Fibroblast of skin of abdomen (primary cell): ENCODE measurements around the gene JAZF1.
A peak's percentile ranks its signal among the peaks of the same experiment; 100 is the strongest.

Experiments
- DNase-seq: peaks from one replicate; pipeline ENCODE4 v3.0.0-alpha.2; 2013

The JAZF1 gene

GRCh38 chr7:28191184-28191583, 10.6 kb upstream of the JAZF1 start:
- DNase-seq = no peak

DNA sequence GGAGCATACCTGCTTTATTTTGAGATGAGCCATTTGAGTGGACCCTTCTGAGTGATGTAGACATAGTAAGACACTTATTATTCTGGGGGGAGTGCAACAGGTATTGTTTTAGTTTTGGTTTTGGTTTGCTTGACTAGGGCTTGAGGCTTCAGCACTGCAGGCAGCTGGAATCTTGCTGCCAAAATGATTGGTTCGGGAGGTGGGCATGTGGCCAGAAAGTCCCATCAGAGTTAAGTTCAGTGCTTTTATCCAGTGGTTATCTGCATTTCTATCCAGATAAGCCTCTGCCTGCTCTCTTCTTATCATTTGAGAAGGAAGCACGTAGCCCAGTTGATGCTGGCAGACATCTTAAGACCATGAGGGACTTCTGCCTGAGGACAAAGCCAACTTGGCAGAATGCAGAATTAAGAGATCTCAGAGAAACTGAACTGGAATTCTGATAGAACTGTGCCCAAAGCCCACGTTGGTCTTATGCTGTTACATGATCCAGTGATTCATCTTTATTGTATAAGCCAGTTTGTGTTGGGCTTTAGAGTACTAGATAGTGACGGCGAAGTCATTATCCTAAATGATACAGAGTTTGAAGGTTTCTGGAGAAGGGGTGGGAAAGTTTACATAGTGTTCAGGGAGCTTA, 9.6 kb upstream of the JAZF1 start:
- DNase-seq = no peak

DNA sequence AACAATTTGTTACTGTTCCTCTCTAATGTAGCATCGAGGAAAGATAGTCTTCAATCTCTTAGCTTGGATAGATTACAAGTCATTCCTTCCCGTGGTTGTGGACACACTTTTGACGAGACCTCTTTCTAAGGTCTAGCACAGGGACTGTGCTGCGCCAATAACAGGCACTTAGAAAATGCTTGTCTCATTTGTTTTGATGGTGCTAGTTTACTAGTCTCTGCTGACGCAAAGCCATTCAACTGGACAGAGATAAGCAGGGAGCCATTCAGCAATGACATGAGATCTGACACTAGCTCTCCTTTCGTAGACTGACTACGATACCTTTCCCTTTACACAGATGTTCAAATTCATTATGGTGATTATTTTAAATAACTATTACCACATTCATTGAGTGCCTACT, 6.4 kb upstream of the JAZF1 start:
- DNase-seq = no peak

DNA sequence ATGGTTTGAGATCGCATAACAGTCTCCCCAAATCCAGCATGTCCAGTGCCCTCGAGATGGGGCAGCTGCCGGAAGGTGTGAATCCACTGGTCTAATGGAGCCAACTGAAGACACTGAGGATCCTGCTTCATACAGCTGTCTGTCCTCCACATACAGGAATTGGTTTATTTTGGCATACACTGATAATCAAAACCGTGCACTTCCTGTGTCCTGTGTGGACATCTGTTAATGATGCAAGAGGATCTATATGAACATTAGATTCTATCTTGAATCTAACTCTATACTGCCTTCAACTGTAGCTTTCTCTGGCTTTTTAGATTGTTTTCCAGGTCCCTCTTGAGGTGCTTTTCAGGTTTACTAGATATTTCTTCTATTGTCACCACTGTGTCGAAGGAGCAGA, 3.0 kb upstream of the JAZF1 start:
- peak; percentile 61 for DNase-seq

GRCh38 chr7:28182071-28182471, 1.5 kb upstream of the JAZF1 start:
- DNase-seq = no peak

DNA sequence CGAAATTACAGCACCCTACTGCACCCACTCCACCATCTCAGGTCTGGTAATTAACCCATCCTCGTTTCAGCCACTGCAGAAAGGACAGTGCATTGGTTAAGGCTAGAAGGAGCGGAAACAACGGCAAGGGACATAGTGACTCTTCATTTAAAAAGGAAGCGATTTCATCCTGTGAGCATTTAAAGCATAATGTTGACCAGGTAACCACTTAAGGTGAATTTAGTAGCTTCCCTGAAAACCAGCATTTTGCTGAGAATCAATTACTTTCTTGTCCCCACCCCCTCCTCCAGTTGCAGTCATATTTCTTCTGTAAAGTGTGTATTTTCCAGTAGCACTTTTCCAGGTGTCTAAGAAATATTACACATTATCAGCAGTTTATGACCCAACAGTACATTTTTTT, 821 bp upstream of the JAZF1 start:
- DNase-seq = no peak

GRCh38 chr7:28180031-28180363, 598 bp downstream of the JAZF1 start:
- DNase-seq = no peak

DNA sequence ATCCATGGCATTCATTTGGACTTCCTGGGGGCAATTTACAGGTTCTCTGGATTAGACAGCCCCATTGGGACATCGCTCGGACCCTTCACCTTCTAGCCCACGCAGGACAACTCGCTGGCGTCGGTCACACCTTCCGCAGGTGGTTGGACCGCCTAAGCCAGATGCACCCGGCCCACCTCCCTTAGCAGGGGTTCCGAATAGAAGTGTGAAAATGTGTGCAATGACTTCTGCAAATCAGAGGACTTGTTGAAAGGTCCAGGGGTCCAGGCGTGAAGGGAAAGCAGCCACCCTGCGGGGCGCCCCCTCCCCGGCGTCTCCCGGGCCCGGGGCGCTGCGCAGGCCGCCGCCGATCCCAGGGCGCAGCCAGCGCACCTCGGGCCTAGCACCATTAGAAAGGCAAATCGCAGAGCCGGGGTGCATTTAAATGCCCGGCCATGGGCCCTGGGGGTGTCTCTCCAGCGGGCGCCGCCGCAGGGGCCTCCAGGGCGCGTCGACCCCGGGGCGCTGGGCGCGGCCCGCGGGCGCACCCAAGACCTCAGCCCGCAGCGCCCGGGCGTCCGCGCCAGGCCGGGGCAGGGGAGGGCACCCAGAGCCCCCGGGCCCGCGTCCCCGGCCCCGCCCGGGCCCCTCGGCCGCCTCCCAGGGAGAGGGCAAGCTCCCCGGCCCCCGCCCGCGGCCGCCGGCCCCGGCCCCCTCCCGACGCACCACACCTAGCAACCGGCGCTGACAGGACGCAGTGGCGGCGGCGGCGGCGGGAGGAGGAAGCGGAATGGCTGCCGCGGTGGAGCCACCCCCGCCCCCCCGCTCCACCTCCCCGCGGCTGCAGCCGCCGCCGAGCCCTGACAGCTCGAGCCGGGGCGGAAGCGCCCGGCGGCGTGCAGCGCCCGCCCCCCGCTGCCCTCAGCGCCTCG, 1.2 kb downstream of the JAZF1 start:
- peak; percentile 68 for DNase-seq

DNA sequence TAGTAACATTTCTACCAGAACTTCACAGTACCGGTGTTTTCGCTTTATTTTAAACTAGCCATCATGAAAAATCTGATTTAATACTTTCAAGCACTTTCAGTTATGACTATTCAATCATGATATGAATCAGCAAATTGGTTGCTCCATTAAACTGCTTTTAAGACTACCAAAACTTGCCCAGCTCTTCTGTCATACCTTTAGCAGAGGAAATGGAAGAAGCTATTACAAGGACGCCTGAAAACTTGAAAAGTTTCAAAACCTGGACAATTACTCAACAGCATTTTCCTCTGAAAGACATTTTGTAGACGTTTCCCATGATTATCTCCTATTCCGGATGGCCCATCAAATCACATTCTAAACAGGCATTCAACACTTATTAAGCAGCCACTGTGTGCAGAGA, 2.0 kb downstream of the JAZF1 start:
- DNase-seq = no peak

GRCh38 chr7:28177836-28178235, 2.8 kb downstream of the JAZF1 start:
- DNase-seq = no peak

- no peak for DNase-seq
These were observed 4.0 kb downstream of the JAZF1 start for GRCh38 chr7:28176645-28177044.

DNA sequence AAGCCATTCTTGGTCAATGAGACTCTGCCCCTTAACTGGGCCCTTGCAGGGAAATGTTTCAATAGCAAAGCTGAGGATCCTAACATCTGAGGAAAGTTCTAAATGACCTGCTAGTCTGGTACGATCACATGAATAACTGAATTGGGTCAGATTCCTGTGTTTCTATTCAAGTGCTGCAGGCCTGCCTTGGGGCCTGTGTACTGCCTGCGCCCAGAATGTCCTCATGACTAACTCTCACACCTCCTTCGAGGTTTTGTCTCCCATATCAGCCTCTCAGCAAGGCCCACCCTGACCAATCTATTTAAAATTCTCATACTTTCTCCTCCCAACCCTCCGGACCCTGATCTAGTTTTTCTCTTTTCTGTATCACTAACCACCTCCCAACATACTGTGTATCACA, 4.4 kb downstream of the JAZF1 start:
- DNase-seq = no peak

- no peak for DNase-seq
These were observed 5.5 kb downstream of the JAZF1 start for GRCh38 chr7:28174901-28175661.

- no peak for DNase-seq
These were observed 6.2 kb downstream of the JAZF1 start for GRCh38 chr7:28174442-28174841.

DNA sequence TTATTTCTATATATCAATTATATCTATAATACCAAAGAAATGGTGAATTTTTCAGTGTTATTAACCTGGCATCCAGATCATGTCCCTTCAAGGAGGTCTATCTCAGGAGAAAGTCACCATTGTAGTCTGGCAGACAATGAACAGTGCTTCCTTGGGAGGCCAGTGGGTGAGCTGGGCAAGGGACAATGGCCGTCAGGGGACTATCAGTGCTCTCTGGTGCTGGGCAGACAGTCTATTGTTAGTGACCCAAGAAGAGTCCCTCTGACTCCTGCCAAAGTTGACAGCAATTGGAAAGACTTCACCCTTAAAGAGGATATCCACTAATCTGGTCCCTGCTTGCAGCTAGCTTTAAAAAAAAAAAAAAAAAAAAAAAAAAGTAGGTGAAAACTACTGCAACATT, 7.1 kb downstream of the JAZF1 start:
- DNase-seq = no peak

DNA sequence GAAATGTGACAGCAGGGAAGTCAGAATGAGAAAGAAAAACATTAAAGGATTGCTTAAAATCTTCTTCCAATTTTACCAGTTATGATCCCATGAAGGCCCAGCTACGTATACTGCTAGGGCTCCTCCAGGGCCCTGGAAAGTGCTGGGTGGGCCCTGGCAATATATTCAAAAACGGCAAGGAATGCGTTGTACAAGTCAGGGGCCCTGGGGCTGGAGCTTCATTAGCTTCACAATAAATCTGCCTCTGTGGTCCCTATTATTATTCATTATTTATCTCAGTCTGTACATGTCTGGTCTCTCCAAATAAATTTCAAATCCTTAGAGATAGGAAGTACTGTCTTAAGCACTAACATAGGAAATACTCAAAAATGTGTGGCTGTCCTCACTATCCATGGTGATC, 7.6 kb downstream of the JAZF1 start:
- no peak for DNase-seq

DNA sequence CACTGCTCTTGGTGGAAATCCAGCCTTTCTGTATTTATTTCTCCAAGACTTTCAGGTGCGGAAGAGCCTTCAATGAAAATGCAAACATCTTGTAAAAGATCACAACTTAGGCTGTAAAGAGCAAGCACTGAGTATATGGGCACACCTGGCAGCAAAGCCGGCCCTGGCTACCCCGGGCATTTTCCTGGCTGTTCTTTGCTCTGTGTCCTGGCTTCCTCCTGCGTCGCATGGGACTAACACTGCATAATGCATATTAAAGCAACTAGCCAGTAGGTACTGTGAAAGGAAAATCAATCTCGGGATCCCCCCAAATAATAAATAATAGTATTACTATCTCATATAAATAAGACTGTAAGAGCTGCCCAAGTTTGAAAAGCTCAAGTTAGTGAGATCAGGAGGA, 9.9 kb downstream of the JAZF1 start:
- no peak for DNase-seq

DNA sequence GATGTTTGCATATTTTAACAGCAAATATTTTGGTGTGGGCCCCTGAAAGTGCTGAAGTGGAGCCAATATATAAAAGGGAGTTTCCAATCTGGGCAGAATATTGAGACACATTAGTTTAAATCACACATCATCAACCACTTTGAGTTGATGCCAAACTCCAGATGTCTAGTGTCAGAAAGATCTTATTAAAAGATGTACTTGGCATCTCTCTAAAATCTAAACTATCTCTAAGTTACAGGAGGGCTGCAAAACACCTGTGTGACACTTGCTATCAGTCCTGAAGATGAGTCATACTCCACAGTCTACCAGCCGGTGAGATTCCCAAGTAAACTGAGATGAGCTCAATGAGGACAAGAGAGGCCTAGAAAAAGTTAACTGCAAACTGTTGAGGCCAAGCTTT, 11.4 kb downstream of the JAZF1 start:
- peak; percentile 51 for DNase-seq

GRCh38 chr7:28168393-28169158, 12.0 kb downstream of the JAZF1 start:
- no peak for DNase-seq

GRCh38 chr7:28166982-28167715, 13.4 kb downstream of the JAZF1 start:
- DNase-seq = no peak

GRCh38 chr7:28165961-28166955, 14.3 kb downstream of the JAZF1 start:
- peak; percentile 92 for DNase-seq
